Stimulated activated CD4-positive, alpha-beta T cell treated with anti-CD3 and anti-CD28 coated beads, Interleukin-12 subunit alpha, Interleukin-12 subunit beta, amount 100 ng/mL, for 24 hours (primary cell): ENCODE data around the gene NDE1.
"Not testable (repeated sequence)": the region's sequence is repeated elsewhere in the genome, so short reads cannot be mapped to it uniquely, and the experiment has no call there.

Source experiments
- DNase-seq, 2 experiments: peaks; one replicate each; pipeline ENCODE4 v3.0.0-alpha.2; 2020; ENCODE audit warnings: low read depth in 2 of 2

The NDE1 gene

GRCh38 chr16:15694499-15694898 is 44.5 kb downstream of the NDE1 start:
- no peak for DNase-seq

- DNase-seq = no peak
Observed at GRCh38 chr16:15699819-15700218, 49.8 kb downstream of the NDE1 start.

GRCh38 chr16:15701367-15701766 is 51.3 kb downstream of the NDE1 start:
- no peak for DNase-seq

GRCh38 chr16:15701975-15702970 is 52.2 kb downstream of the NDE1 start:
- DNase-seq = no peak

GRCh38 chr16:15703029-15703736 is 53.1 kb downstream of the NDE1 start:
- no peak for DNase-seq

- DNase-seq = peak; percentile 43 to 74
Observed at GRCh38 chr16:15704545-15704987, 54.5 kb downstream of the NDE1 start.

GRCh38 chr16:15705064-15705565 is 55.1 kb downstream of the NDE1 start:
- DNase-seq = no peak

- DNase-seq = no peak
Observed at GRCh38 chr16:15707332-15707731, 57.3 kb downstream of the NDE1 start.

- DNase-seq = no peak
Observed at GRCh38 chr16:15708096-15708495, 58.1 kb downstream of the NDE1 start.

- DNase-seq = no peak
Observed at GRCh38 chr16:15708997-15709396, 59.0 kb downstream of the NDE1 start.

- no peak for DNase-seq
Observed at GRCh38 chr16:15714393-15715172, 64.5 kb downstream of the NDE1 start.

GRCh38 chr16:15715221-15715620 is 65.2 kb downstream of the NDE1 start:
- DNase-seq = no peak

- no peak for DNase-seq
Observed at GRCh38 chr16:15716694-15717447, 66.8 kb downstream of the NDE1 start.

- DNase-seq = no peak
Observed at GRCh38 chr16:15721018-15721417, 71.0 kb downstream of the NDE1 start.

GRCh38 chr16:15723808-15724207 is 73.8 kb downstream of the NDE1 start:
- DNase-seq = no peak

- no peak for DNase-seq
Observed at GRCh38 chr16:15725641-15726240, 75.7 kb downstream of the NDE1 start.

- no peak for DNase-seq
Observed at GRCh38 chr16:15726715-15727114, 76.7 kb downstream of the NDE1 start.

GRCh38 chr16:15727697-15728096 is 77.7 kb downstream of the NDE1 start:
- DNase-seq = not testable (repeated sequence)

GRCh38 chr16:15729152-15729551 is 79.1 kb downstream of the NDE1 start:
- no peak for DNase-seq

GRCh38 chr16:15732416-15732815 is 82.4 kb downstream of the NDE1 start:
- no peak for DNase-seq

- DNase-seq = no peak
Observed at GRCh38 chr16:15735610-15736009, 85.6 kb downstream of the NDE1 start.
